ENCODE data around the gene MIX23.

GRCh38 chr3:122392868-122393844 lies 10.1 kb upstream of the MIX23 start:
- no peak for TF ChIP-seq USF2 (IDR thresholded peaks at IDR 0.05; ENCODE audit: low read depth, low read length)
- TF ChIP-seq, protein P1, sequence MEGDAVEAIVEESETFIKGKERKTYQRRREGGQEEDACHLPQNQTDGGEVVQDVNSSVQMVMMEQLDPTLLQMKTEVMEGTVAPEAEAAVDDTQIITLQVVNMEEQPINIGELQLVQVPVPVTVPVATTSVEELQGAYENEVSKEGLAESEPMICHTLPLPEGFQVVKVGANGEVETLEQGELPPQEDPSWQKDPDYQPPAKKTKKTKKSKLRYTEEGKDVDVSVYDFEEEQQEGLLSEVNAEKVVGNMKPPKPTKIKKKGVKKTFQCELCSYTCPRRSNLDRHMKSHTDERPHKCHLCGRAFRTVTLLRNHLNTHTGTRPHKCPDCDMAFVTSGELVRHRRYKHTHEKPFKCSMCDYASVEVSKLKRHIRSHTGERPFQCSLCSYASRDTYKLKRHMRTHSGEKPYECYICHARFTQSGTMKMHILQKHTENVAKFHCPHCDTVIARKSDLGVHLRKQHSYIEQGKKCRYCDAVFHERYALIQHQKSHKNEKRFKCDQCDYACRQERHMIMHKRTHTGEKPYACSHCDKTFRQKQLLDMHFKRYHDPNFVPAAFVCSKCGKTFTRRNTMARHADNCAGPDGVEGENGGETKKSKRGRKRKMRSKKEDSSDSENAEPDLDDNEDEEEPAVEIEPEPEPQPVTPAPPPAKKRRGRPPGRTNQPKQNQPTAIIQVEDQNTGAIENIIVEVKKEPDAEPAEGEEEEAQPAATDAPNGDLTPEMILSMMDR (conservative IDR thresholded peaks at IDR 0.05; ENCODE audit: low read depth, low read length) = peak; percentile 74
